ENCODE measurements around the gene IGSF21.

Gene IGSF21

GRCh38 chr1:18322368-18323032, 214.9 kb downstream of the IGSF21 start:
- in situ Hi-C loops (cut with HindIII; ENCODE audit: low sequenced_read_pairs), result no loop called here

GRCh38 chr1:18323259-18323658, 215.7 kb downstream of the IGSF21 start:
- in situ Hi-C loops (cut with HindIII; ENCODE audit: low sequenced_read_pairs), result no loop called here

DNA sequence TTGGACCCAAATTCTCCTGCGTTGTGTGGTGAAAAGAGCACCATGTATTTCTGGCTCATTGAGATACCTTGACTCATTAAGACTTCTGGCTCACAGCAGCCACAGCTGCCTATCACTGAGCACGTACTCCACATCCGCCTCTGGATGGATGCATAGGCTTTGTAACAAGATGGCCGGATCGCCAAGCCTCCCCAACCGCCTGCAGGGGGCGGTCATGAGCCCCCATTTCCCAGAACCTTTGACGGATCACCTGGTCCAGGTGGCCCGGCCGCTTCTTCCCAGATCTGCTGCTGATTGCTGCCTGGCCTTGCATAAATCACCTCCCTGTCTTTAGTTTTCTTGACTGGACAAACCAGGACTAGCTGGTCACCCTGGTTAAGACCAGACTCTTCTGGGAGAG, 216.6 kb downstream of the IGSF21 start:
- in situ Hi-C loops (cut with HindIII; ENCODE audit: low sequenced_read_pairs), result no loop called here

DNA sequence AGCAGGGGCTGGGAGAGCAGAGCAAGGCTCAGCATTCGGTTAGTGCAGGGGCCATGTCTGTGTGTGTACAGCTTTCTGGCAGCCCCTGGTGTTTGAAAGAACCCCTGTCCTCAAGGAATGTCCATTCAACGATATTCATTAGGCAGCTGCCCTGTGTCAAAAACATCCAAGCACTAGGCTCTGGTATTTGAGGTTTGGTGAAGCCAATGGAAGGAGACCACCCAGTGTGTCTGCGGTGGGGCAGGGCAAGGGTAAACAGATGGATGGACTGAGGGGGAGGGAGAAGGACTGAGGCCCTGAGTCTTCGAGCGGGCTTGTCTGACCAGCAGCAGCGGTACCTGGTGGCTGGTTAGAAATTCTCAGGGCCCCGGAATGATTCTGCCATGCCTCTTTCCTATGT, 217.5 kb downstream of the IGSF21 start:
- in situ Hi-C loops (cut with HindIII; ENCODE audit: low sequenced_read_pairs), result no loop called here

DNA sequence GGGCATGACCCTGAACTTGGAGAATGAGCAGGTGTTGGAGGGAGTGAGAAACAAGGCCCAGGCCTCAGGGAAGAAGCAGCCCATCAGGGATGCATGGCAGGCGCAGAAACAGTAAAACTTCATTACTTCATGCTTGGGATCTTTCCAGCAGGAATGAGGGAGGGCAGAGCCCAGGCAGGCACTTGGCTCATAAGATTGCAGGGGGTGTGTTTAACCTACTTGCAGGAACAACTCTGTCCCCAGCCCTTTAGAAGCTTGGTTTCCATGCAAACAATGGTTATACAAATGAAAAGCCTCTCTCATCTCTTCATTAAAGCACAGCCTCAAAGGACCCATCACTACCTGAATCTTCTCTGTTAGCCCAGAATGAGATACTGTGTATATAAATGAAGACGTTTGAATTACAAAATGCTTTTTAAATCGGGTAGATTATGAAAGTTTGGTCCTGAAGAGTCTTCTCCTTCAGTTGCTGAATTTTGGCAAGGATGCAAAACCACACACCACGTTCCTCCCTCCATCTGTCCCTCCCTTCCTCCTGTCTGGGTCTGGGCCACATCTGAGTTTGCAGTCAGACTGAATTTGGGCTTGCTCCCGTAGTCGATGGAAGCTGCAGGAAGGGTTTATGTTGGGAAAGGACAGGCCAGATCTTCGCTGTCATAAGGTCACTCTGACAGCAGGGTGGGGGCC, 218.8 kb downstream of the IGSF21 start:
- in situ Hi-C loops (cut with HindIII; ENCODE audit: low sequenced_read_pairs), result no loop called here

- in situ Hi-C loops (cut with HindIII; ENCODE audit: low sequenced_read_pairs), result no loop called here
These were observed 220.1 kb downstream of the IGSF21 start for GRCh38 chr1:18327650-18328049.

- in situ Hi-C loops (cut with HindIII; ENCODE audit: low sequenced_read_pairs), result no loop called here
These were observed 221.2 kb downstream of the IGSF21 start for GRCh38 chr1:18328803-18329202.

GRCh38 chr1:18329469-18330253, 222.1 kb downstream of the IGSF21 start:
- in situ Hi-C loops (cut with HindIII; ENCODE audit: low sequenced_read_pairs), result no loop called here

GRCh38 chr1:18332576-18332975, 225.0 kb downstream of the IGSF21 start:
- in situ Hi-C loops (cut with HindIII; ENCODE audit: low sequenced_read_pairs), result no loop called here

- in situ Hi-C loops (cut with HindIII; ENCODE audit: low sequenced_read_pairs), result no loop called here
These were observed 225.6 kb downstream of the IGSF21 start for GRCh38 chr1:18333220-18333619.

GRCh38 chr1:18336801-18337200, 229.2 kb downstream of the IGSF21 start:
- in situ Hi-C loops (cut with HindIII; ENCODE audit: low sequenced_read_pairs), result no loop called here

GRCh38 chr1:18337757-18338156, 230.2 kb downstream of the IGSF21 start:
- in situ Hi-C loops (cut with HindIII; ENCODE audit: low sequenced_read_pairs), result no loop called here

- in situ Hi-C loops (cut with HindIII; ENCODE audit: low sequenced_read_pairs), result no loop called here
These were observed 231.6 kb downstream of the IGSF21 start for GRCh38 chr1:18339161-18339560.

DNA sequence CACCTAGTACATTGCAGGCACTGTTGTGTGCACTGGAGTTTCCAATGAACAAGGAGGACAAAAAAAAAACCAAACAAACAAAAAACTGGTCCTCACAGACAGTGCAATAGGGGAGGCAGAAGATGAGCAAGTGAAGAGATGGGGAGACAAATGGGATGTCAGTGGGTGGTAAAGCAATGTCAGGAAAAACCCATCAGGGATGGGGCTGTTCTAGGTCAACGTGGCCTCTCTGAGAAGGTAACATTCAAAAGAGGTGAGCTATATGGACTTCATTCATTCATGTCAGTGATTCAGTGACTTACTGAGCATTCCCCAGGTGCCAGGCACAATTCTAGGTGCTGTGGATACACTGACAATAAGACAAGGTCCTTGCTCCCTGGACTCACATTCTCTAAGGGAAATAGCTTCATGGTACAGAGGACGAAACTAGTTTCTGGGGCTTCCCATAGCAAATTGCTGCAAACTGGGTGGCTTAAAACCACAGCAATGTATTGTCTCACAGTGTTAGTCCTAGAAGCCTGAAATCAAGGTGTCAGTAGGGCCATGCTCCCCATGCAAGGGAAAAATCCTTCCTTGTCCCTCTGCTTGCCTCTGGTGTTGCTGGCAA, 232.7 kb downstream of the IGSF21 start:
- in situ Hi-C loops (cut with HindIII; ENCODE audit: low sequenced_read_pairs), result no loop called here

DNA sequence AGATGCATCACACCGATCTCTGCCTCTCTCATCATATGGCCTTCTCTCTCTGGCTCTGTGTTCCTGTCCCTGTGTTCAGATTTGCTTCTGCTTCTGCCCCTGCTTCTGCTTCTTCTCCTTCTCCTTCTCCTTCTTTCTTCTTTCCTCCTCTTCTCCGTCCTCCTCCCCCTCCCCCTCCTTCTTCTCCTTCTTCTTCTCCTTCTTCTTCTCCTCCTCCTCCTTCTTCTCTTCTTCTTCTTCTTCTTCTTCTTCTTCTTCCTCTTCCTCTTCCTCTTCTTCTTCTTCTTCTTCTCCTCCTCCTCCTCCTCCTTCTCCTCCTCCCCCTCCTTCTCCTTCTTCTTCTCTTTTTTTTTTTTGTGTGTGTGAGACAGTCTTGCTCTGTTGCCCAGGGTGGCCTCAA, 233.2 kb downstream of the IGSF21 start:
- in situ Hi-C loops (cut with HindIII; ENCODE audit: low sequenced_read_pairs), result no loop called here

DNA sequence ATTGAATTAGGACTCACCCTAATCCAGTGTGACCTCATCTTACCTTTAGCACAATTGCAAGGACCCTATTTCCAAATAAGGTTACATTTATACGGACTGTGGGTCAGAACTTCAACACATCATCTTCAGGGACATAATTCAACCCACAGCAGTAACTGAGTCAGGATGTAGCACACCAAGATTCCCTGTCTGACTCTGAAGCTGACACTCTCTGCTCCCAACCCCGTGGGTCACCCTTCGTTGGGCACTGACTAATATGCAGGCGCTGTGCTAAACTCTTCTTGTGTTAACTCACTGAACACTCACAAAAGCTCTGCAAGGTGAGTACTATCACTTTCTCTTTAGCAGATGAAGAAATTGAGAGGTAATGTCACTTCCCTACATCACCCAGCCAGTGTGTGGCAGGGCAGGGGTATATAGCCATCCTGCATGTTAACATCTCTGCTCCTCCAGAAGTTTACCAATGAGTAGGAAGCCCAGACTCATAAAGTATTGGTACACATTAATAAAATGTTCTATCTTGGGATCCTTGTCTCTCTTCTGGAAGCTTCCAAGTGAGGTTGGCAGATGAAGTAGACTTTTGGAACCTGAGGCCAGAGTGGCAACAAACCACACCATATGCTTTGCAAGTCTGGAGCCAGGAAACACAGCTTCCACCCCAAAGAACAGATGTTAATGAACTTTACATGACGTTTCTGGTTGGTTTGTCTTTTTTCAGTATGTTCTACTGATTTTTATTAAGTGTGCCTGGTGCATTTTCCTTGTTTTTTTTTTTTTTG, 233.9 kb downstream of the IGSF21 start:
- in situ Hi-C loops (cut with HindIII; ENCODE audit: low sequenced_read_pairs), result no loop called here

DNA sequence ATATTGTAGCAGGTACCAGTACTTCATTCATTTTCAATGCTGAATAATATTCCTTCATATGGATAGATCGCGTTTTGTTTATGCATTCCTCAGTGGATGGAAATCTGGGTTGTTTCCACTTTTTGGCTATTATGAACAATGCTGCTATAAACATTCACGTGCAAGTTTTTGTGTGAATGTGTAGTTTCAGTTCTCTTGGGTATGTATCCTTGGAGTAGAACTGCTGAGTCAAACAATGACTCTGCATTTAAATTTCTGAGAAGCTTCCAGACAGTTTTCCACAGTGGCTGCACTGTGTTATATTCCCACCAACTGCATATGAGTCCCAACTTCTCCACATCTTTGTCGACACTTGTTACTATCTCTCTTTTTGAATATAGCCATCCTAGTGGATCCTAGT, 235.1 kb downstream of the IGSF21 start:
- in situ Hi-C loops (cut with HindIII; ENCODE audit: low sequenced_read_pairs), result no loop called here

- in situ Hi-C loops (cut with HindIII; ENCODE audit: low sequenced_read_pairs), result no loop called here
These were observed 236.0 kb downstream of the IGSF21 start for GRCh38 chr1:18343581-18343980.

GRCh38 chr1:18344755-18345154, 237.2 kb downstream of the IGSF21 start:
- in situ Hi-C loops (cut with HindIII; ENCODE audit: low sequenced_read_pairs), result no loop called here

DNA sequence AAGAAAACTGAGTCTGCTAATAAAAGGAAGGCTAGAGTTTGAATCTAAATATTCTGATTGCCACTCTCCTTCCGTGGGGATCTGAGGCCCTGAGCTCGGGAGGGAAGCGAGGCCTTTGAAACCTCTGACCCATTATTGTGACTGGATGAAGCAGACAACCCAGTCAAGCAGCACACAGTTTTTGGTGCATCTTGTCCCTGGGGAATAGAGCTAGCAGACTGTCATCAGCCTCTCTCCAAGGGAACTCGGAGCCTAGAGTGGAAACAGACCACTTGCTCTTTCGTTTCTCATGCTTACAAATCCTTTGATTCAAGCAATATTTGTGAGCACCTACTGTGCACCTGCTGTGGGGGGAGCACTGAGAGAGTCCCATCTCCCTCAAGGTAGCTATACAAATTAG, 240.0 kb downstream of the IGSF21 start:
- in situ Hi-C loops (cut with HindIII; ENCODE audit: low sequenced_read_pairs), result no loop called here

GRCh38 chr1:18348354-18348753, 240.8 kb downstream of the IGSF21 start:
- in situ Hi-C loops (cut with HindIII; ENCODE audit: low sequenced_read_pairs), result no loop called here

Data from DLD1 (cell line).